OCI-LY3 (cell line): ENCODE results near the gene FBXW4.
A peak's percentile ranks its signal among the peaks of the same experiment; 100 is the strongest.

Source experiments
- H2AFZ ChIP-seq: fragments of 200-600, 300-600 bp; shearing (Covaris generic); 2 replicates; pipeline ENCODE4 v1.6.0; 2014; ENCODE audit warnings: antibody characterized with exemption, low read depth, low read length
- H3K27ac ChIP-seq: fragments of 200-600, 300-600 bp; sonication (generic); 2 replicates; pipeline ENCODE4 v1.5.1; 2014; ENCODE audit warnings: mild to moderate bottlenecking, low read length, moderate library complexity, mixed read lengths
- H3K27me3 ChIP-seq: fragments of 200-600, 300-600 bp; sonication (generic); 2 replicates; pipeline ENCODE4 v1.6.1; 2014; ENCODE audit warnings: low read depth, low read length, mixed read lengths
- H3K36me3 ChIP-seq: fragments of 200-600, 300-600 bp; sonication (generic); replicated peaks from 2 replicates; pipeline ENCODE3; 2014; ENCODE audit warnings: low read depth, low read length, mixed read lengths
- H3K4me1 ChIP-seq: fragments of 300-600, 200-600 bp; sonication (generic); 2 replicates; pipeline ENCODE4 v1.6.1; 2014; ENCODE audit warnings: low read length, mixed read lengths
- H3K4me2 ChIP-seq: fragments of 200-600, 300-600 bp; sonication (generic); 2 replicates; pipeline ENCODE4 v1.6.1; 2014; ENCODE audit warnings: low read length, mixed read lengths
- H3K4me3 ChIP-seq: fragments of 300-600, 200-600 bp; sonication (generic); 2 replicates; pipeline ENCODE4 v1.5.1; 2014; ENCODE audit warnings: antibody characterized with exemption, mild to moderate bottlenecking, low read length, moderate library complexity
- H3K79me2 ChIP-seq: fragments of 300-600, 200-600 bp; shearing (Covaris generic); 2 replicates; pipeline ENCODE4 v1.6.1; 2014; ENCODE audit warnings: mild to moderate bottlenecking, low read length, mixed read lengths
- H3K9ac ChIP-seq: fragments of 300-600, 200-600 bp; shearing (Covaris generic); 2 replicates; pipeline ENCODE4 v1.6.0; 2014; ENCODE audit warnings: mild to moderate bottlenecking, low read length, moderate library complexity
- H3K9me3 ChIP-seq: fragments of 200-600, 300-600 bp; shearing (Covaris generic); 2 replicates; pipeline ENCODE4 v1.6.1; 2014; ENCODE audit warnings: low read length, mixed read lengths; ENCODE audit not compliant: insufficient read depth
- H4K20me1 ChIP-seq: fragments of 200-600, 300-600 bp; sonication (generic); 2 replicates; pipeline ENCODE4 v1.6.1; 2016; ENCODE audit warnings: low read length, mixed read lengths; ENCODE audit not compliant: insufficient read depth
- CTCF ChIP-seq: fragments of 200-600, 300-600 bp; sonication (generic); IDR thresholded peaks from 2 replicates; pipeline ENCODE4 v1.5.1; 2014; ENCODE audit warnings: antibody characterized with exemption, low read length, low read depth
- EZH2phosphoT487 ChIP-seq: fragments of 200-600 bp; shearing (Covaris generic); IDR thresholded peaks from 2 replicates; pipeline ENCODE4 v1.6.1; 2018; ENCODE audit warnings: antibody characterized with exemption, mixed run types, low read depth

Gene FBXW4

GRCh38 chr10:101587725-101588653, 107.0 kb downstream of the FBXW4 start, which contains the start of the genes DPCD and POLL:
TSS of gene DPCD (plus strand) at chr10:101588321. CDS start at chr10:101588337, 16 bp downstream.
TSS of gene POLL (minus strand) at chr10:101588257. CDS start at chr10:101587360, 897 bp downstream.
- Histone ChIP-seq H3K9me3 (no peaks in the 10 kb centered on the region), H2AFZ (peak within 1 kb of the TSS; percentile 71; the same call in 1 of the 2 replicates), H3K4me2 (peak within 1 kb of the TSS; percentile 91), H3K79me2 (peaks cover 9% of the 10 kb centered on the region), H3K27me3 (no peaks in the 10 kb centered on the region), H3K4me1 (peaks cover 11% of the 10 kb centered on the region), H4K20me1 (no peaks in the 10 kb centered on the region), H3K4me3 (peak within 1 kb of the TSS; percentile 98), H3K27ac (peak within 1 kb of the TSS; percentile 32), H3K36me3 (no peaks in the 10 kb centered on the region), H3K9ac (peak within 1 kb of the TSS; percentile 75)
- TF ChIP-seq EZH2phosphoT487 = no peak
- TF ChIP-seq CTCF = no peak

DNA sequence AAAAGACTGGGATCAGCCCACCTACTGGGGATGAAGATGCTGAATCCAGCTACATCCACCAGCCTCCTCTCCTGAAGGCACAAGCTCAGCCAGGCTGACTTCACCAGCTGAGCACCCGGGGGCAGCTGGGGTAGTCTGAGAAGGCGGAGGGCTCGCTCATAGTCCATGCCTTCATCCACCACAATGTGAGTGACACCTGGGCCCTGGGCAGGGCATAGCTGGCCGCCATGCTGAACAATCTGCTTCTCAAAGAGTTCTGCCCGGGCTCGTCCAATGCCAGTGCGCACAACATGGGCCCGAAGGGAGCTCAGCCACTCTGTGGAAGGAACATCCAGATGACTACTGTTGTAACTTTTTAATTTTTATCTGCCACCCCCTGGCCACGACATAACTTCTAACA, 109.1 kb downstream of the FBXW4 start:
- no peak overlapping the region for H2AFZ ChIP-seq
- no peaks in the 10 kb centered on the region for H3K27me3 ChIP-seq
- H3K79me2 ChIP-seq = peaks cover 9% of the 10 kb centered on the region
- no peak overlapping the region for H3K4me2 ChIP-seq
- no peak overlapping the region for H3K9ac ChIP-seq
- H3K4me3 ChIP-seq = no peak overlapping the region
- TF ChIP-seq EZH2phosphoT487 (no peak), CTCF (no peak)
- peaks cover 11% of the 10 kb centered on the region for H3K4me1 ChIP-seq
- no peak overlapping the region for H3K27ac ChIP-seq
- H3K36me3 ChIP-seq = no peaks in the 10 kb centered on the region
- H4K20me1 ChIP-seq = no peaks in the 10 kb centered on the region
- H3K9me3 ChIP-seq = no peaks in the 10 kb centered on the region

- Histone ChIP-seq H3K79me2 (no peaks in the 10 kb centered on the region), H3K9ac (no peak overlapping the region), H3K27ac (no peak overlapping the region), H3K36me3 (no peaks in the 10 kb centered on the region), H4K20me1 (no peaks in the 10 kb centered on the region), H3K4me3 (no peak overlapping the region), H3K9me3 (no peaks in the 10 kb centered on the region), H3K4me1 (no peaks in the 10 kb centered on the region), H3K27me3 (no peaks in the 10 kb centered on the region), H2AFZ (no peak overlapping the region), H3K4me2 (no peak overlapping the region)
- TF ChIP-seq EZH2phosphoT487 (no peak), CTCF (no peak)
Measured at GRCh38 chr10:101580486-101581399, 114.2 kb downstream of the FBXW4 start.

DNA sequence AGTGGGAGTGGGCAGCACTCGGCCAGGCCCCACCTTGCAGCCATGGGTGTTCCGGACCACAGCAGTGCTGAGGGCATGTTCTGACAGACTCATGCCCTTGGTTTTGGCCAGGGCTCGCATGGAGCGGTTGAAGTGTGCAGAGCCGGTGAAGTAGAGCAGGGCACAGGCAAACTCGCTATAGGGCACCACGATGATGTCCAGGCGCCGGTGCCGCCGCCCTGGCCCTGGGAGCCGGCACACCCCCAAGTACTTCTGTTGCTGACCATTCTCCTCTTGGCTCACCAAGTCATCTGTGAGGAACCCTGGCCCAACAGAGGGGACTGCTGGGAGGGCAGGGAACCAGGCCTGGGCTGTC, 115.5 kb downstream of the FBXW4 start:
- Histone ChIP-seq H3K9ac (no peak overlapping the region), H4K20me1 (no peaks in the 10 kb centered on the region), H2AFZ (no peak overlapping the region), H3K79me2 (no peaks in the 10 kb centered on the region), H3K36me3 (no peaks in the 10 kb centered on the region), H3K9me3 (no peaks in the 10 kb centered on the region), H3K4me2 (no peak overlapping the region), H3K27me3 (no peaks in the 10 kb centered on the region), H3K4me3 (no peak overlapping the region), H3K4me1 (no peaks in the 10 kb centered on the region), H3K27ac (no peak overlapping the region)
- TF ChIP-seq EZH2phosphoT487 = no peak
- no peak for TF ChIP-seq CTCF
